HG03469 (cell line): ENCODE data around the gene BROX.
"Not testable (repeated sequence)": the region's sequence is repeated elsewhere in the genome, so short reads cannot be mapped to it uniquely, and the experiment has no call there.

Experiments
- ATAC-seq: cut with Tn5 transposase; IDR thresholded peaks from one replicate; pipeline ENCODE4 v1.9.1; 2021; ENCODE audit warnings: mild to moderate bottlenecking, moderate library complexity, moderate number of reproducible peaks; ENCODE audit not compliant: unreplicated experiment

BROX gene

GRCh38 chr1:222712253-222713090 lies at the start of gene BROX, which contains the start of gene AIDA:
BROX (plus strand) TSS chr1:222712564; CDS start chr1:222715700, 3,136 bp downstream.
AIDA (minus strand) TSS chr1:222712491; CDS start chr1:222712317, 174 bp downstream.
- ATAC-seq, result peak; percentile 47

- no peak for ATAC-seq
Measured at GRCh38 chr1:222663431-222663934, 48.9 kb upstream of the BROX start.

DNA sequence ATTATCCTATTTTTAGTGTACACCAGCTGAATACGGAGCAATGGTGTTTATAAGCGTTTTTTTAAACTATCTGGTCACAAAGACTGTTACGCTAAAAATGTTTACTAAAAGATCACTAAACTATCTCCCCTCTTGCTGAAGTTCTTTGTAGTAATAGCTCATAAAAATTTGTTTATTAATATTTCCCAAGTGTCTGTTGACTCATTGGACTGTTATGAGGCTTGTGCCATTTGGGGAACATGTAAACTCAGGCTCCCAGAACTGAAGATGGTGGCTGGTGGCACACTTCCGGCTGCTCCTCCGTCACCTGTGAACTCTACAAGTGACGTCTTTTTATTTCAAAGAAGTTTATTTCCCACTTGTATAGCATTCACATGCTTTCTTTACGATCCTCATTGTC lies 46.4 kb upstream of the BROX start:
- no peak for ATAC-seq

GRCh38 chr1:222668184-222668583 lies 44.2 kb upstream of the BROX start:
- ATAC-seq, result not testable (repeated sequence)

DNA sequence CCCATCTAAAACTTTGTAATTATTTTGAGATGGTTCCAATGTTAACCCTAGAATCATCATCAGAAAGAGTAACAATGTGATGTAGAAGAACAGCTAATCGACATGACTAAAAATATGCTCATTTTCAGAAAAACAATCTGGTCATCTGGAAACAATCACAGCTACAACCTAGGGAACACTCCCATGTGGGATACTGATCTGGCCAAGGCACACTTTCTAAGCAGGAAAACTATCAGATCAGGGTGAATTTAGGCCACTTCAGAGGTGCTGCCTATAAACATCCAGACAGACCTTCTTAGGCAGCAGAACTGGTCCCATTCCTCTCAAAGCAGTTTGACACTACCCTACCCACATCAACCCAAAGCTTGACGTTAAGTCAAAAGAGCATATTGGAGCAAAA lies 43.3 kb upstream of the BROX start:
- not testable (repeated sequence) for ATAC-seq

DNA sequence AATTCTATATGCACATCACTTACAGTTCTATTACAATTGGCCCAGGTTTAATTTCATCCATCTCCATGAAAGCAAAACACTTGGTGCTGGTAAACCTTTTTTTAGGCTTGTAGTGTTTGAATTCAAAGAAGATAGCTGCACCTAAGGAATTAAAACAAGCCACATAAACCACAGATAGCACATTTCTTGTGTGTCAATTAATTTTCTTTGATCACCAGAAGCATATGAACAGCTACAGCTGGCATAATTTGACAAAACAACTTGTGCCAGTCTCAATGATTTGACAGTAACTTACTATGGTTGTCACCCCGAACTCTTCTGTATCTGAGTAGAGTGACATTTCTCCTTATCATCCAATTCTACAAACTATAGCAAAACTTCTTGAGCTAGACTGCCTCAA lies 42.3 kb upstream of the BROX start:
- ATAC-seq, result no peak

GRCh38 chr1:222680080-222680479 lies 32.3 kb upstream of the BROX start:
- no peak for ATAC-seq

- ATAC-seq, result no peak
Measured at GRCh38 chr1:222691016-222691415, 21.3 kb upstream of the BROX start.

- no peak for ATAC-seq
Measured at GRCh38 chr1:222694927-222695326, 17.4 kb upstream of the BROX start.

GRCh38 chr1:222696741-222697140 lies 15.6 kb upstream of the BROX start:
- ATAC-seq, result no peak

DNA sequence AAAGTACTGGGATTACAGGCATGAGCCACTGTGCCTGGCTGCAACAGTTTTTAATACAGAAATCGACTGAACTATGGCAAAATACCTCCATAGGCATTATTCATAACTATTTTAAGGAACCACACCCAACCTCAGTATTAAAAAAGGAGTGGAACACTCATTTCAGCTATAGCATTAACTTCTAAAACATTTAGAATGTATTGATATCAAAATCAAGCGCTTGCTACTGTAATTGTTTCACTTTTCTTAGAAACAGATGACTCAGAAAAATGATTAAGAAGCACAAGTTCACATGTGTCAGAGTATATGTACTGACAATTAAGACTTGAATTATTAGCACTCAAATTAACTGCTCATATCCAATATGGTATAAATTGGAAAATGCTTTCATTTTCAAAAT lies 15.2 kb upstream of the BROX start:
- no peak for ATAC-seq

DNA sequence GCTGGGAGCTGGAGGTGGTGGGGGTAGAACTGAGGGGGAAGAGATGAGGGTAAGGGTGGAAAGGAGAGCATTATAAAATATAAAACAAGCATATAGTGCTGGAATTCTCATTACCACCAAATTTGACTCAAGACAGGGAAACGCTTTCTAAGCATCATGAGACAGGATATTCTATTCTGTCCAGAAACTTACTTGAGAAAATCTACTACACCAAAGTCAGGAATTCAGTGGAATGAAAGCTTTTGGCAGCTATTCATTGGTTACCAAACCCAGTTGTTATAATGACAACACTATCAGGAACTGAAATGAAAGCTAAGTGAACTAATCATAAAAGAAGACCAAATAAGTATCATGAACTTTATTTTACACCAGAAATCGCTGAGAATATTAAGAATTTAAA lies 14.5 kb upstream of the BROX start:
- no peak for ATAC-seq

DNA sequence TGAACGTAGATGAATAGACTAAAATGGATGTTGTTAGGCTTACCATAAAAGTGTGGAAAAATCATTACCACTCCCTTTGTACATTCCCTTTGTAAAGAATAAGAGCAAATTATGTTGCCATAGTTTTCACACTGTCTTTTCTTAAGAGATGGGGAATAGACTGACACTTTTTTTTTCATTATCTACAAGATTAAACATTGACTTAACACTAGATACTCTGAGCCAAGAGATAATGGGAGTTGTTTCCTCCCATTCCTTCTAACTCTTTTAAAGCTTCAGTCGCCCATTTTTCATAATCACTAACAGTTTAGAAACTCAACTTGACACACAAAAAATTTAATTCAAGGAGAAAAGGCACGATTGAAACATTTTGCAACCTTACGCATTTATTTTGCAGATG lies 10.2 kb upstream of the BROX start:
- ATAC-seq, result no peak

- no peak for ATAC-seq
Measured at GRCh38 chr1:222704260-222704659, 8.1 kb upstream of the BROX start.

DNA sequence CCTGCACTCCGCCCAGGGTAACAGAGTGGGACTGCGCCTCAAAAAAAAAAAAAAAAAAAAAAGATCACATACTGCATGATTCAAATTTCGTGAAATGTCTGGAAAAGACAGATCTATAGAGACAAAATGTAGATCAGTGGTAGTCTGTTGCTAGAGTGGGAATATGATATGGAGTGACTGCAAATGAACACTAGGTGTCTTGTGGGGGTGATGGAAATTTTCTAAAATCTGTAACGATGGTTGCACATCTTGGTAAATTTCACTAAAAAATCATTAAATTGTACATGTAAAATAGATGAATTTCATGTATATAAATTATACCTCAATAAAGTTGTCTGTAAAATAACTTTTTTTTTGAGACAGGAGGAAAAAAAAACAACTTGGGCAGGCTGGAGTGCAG lies 5.5 kb upstream of the BROX start:
- no peak for ATAC-seq

DNA sequence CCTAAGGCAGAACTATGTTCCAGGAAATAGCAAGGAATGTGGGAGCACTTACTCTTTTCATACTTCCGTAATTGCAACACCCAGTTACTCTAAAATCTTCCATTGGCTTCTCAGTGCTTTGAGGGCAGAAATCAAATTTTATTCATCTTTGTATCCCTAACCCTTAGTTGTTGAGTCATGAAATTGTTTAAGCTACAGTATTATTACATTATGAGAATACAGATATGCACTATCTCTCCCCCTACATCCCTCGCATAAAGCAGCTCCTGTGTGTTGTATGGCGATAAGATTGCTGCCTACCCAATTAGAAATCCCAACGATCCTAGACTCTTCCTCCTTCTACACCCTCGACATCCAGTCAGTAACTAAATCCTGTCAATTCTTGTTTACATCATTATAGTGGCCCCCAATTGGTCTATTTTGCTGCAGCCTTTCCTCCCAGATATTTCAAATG lies 2.6 kb upstream of the BROX start:
- no peak for ATAC-seq

GRCh38 chr1:222711319-222712252 lies 778 bp upstream of the BROX start:
- peak; percentile 21 for ATAC-seq

GRCh38 chr1:222713091-222713961 lies 962 bp downstream of the BROX start:
- ATAC-seq, result peak; percentile 53

DNA sequence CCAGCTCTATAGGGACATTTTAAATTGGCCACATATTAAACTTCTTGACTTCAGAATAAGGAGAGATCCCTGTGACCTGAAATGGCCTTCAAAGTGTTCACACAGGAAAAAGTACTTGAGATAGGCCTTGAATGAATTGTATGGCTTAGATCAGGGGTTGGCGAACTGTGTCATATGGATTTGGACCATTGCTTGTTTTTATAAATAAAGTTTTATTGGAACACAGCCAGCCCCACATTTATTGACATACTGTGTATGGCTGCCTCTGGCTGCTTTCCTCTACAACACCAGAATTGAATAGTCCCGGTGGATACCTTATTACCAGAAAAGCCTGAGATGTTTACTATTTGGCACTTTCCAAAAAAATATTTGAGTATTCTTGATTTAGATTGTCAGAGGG lies 4.0 kb downstream of the BROX start:
- no peak for ATAC-seq

DNA sequence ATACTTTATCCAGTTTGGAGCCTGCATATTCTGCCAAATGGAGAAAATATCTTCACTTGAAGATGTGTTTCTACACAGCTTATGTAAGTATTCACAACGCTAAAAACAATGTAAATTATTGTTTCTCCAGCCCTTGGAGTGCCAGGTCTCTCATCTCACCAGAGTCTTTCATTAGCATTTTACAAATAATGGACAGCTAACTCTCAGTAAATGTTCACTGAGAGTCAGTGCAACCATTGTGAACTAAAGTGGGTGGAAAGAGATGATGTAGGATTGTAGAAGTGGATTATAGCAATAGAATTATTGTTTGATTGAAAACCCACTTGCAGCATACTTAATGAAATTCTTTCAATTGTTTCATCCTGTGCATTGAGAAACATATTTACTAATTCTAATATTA lies 16.4 kb downstream of the BROX start:
- no peak for ATAC-seq
